Hepatic stellate cell (primary cell): ENCODE measurements around the gene AMY2B.
"Not testable (repeated sequence)": the region's sequence is repeated elsewhere in the genome, so short reads cannot be mapped to it uniquely, and the experiment has no call there.

ENCODE experiments used
- DNase-seq: peaks from one replicate; pipeline ENCODE4 v3.0.0; 2011; ENCODE audit warnings: low spot score

The AMY2B gene

GRCh38 chr1:103571289-103571688 lies at the start of gene AMY2B:
Gene AMY2B (plus strand): TSS chr1:103571589. CDS start chr1:103571603, 14 bp downstream.
- not testable (repeated sequence) for DNase-seq

- no peak for DNase-seq
Measured at GRCh38 chr1:103523346-103523745, 48.0 kb upstream of the AMY2B start.

DNA sequence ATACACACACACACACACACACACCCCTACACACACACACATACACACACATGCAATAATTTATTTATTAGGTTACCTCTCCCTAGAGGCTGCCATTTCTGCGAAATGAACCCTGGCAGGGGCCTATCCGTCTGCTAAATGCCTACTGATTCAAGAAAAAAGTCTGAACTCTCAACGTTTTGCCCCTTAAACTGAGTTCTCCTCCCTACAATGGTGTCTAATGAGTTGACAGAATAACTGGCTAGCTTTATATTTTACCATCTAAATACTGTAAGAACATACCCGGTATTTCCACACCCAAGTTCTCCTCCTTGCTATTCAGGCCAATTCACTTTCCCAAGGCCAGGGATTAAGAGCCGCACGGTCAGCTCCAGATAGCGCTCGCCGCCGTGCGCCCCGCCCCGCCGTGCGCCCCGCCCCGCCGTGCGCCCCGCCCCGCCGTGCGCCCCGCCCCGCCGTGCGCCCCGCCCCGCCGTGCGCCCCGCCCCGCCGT lies 46.2 kb upstream of the AMY2B start:
- DNase-seq, result peak; percentile 17

DNA sequence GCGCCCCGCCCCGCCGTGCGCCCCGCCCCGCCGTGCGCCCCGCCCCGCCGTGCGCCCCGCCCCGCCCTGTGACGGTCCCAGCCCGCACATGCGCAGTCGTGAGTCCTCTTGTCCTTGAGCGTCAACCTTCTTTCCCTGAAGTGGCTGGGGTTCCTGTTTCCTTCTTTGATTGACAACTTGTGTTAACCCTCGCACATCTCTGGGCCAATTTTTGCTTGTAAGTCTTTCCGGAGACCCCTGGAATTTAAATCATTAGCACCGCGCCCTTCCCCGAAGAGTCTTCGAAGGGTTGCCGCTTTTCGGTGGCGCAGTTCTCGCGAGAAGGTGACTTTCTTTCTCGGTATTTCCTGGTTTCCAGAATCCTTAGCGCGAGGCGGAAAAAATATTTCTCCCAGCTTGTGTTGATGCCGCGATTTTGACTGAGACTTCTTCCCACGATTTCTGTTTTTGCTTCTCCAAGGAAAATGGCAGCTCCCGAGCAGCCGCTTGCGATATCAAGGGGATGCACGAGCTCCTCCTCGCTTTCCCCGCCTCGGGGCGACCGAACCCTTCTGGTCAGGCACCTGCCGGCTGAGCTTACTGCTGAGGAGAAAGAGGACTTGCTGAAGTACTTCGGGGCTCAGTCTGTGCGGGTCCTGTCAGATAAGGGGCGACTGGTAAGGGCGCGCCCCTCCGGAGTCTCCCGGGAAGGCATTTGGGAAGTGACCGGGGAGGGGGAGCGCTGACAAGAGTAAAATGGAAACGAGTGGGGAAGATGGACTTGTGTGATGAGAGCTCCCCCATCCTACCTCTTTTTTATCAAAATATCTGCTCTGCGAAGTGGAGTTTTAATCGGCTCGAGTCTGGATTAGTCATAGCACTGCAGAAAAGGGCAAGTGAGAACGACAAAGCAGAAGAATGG lies 45.5 kb upstream of the AMY2B start, which contains the start of gene RNPC3:
RNPC3 (plus strand) TSS at position 93 of the 901 bp plus-strand sequence; CDS start at position 465, 372 bp downstream.
- peak; percentile 67 for DNase-seq

GRCh38 chr1:103527331-103527730 lies 44.1 kb upstream of the AMY2B start:
- DNase-seq, result no peak

DNA sequence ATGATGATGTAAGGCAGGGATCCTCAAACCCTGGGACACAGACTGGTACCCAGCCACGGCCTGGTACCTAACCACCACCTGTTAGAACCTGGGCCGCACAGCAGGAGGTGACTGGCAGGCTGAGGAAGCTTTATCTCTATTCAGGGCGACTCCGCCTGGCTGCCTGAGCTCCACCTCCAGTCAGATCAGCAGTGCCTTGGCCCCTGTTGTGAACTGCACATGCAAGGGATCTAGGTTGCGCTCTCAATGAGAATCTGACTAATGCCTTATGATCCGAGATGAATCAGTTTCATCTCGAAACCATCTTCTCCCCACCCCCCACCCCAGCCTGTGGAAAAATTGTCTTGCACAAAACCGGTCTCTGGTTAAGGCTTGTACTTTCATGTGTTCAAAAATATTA lies 41.6 kb upstream of the AMY2B start:
- DNase-seq, result no peak

- DNase-seq, result no peak
Measured at GRCh38 chr1:103538226-103538625, 33.2 kb upstream of the AMY2B start.

GRCh38 chr1:103541431-103541830 lies 30.0 kb upstream of the AMY2B start:
- no peak for DNase-seq

DNA sequence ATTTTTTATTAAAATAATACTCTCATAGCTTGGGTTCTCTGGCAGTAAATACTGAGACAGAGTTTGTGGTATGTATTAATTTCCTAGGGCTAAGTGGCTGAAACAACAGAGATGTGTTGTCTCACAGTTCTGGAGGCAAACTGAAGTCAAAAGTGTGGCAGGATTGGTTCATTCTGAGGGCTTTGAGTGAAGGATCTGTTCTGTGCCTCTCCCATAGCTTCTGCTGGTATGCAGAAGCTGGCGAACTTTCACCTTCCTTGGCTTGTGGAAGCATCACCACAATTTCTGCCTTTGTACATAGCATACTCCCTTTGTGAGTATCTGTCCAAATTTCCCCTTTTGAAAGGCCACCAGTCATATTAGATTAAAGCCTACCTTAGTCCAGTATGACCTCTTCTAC lies 24.9 kb upstream of the AMY2B start:
- no peak for DNase-seq

- no peak for DNase-seq
Measured at GRCh38 chr1:103547840-103548239, 23.5 kb upstream of the AMY2B start.

DNA sequence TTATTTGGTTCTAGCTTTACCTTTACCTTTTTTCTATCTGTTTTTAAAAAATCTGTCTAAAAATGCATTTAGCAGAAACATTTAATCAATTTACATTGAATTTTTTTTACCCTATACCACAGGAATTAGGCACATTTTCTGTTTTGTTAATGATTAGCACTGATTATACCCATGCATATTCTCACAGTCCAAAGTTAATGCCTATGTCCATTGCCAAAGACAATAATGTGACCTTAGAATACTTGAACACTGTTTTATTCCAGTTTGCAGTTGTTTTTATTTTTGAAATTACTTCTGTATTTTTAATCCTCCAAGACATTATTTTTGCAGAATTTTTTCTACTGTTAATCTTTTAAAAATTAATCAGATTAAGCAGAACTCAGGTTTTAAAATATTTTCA lies 11.0 kb upstream of the AMY2B start:
- no peak for DNase-seq

GRCh38 chr1:103561124-103561523 lies 10.3 kb upstream of the AMY2B start:
- not testable (repeated sequence) for DNase-seq

- DNase-seq, result no peak
Measured at GRCh38 chr1:103561643-103562395, 9.6 kb upstream of the AMY2B start.

DNA sequence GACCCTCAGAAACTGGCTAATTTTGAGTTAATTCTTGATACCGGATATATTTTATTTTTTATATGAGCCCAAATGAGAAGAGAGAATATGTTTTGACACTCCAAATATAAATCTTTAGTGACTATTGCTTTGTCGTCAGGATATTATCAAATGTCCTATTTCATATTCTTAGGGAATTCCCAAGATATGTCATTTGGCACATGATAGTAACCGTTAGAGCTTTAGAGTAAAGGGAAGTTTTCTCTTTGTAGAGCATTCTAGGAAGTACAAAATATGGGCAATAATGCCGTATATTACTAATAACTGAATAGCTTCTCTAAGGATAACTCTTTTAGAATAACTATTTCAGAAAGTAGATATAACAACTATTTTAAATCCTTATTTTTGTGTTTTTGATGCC lies 8.3 kb upstream of the AMY2B start:
- DNase-seq, result no peak

- no peak for DNase-seq
Measured at GRCh38 chr1:103569493-103569892, 1.9 kb upstream of the AMY2B start.

DNA sequence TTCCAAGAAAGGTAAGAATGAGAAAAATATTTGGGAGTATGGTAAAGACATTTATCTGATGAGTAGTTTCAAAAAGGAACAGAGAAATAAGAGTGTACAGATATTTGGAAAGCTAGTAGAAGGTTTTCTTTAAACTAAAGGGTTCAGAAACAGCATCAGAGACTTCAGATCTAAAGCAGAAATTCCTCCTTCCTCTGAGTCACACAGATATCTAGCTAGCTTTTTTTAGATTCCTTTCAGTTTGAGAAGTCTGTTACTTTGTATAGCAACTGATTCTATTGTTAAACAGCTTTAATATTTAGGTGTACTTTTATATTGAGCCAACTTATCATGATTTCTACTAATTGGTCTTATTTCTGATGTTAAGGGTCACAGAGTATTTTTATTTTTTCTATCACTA lies 4.7 kb downstream of the AMY2B start:
- DNase-seq, result no peak

- DNase-seq, result not testable (repeated sequence)
Measured at GRCh38 chr1:103576784-103577183, 5.4 kb downstream of the AMY2B start.

GRCh38 chr1:103582464-103582863 lies 11.1 kb downstream of the AMY2B start:
- DNase-seq, result no peak

DNA sequence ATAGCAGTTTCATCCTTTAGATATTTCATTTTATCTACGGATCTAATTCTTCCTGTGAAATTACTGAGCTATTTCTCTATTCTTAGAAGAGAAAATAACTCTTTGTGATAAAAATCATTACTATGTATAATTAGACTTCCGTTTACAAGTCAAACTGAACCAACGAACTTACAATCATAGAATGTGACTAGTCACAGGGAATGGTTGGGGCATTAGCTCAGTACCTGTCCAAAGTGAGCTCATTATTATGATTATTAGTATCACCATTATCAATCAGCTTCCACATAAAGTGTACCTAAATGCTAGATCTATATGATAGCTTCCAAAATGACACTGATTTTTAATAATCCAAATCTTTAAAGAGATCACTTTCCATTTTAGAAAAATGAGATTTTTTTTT lies 12.5 kb downstream of the AMY2B start:
- no peak for DNase-seq

GRCh38 chr1:103584537-103584936 lies 13.1 kb downstream of the AMY2B start:
- DNase-seq, result no peak

DNA sequence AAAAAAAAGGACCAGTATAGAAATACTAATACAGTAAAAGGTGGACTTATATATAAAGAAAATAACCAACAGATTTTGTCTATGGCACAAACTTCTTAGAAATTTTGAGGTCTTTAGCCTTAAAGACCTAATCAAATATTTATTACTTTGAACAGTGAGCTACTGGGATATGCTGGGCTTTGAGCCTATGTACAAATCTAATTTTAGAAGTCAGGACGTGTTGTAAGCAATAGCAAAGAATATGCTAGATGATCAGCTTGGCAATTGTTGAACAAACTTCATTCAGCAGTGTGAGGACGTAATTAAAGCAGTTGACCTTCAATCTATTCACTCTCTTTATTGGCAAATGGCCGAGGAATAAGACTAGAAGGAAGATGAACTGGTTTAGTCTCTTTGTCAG lies 31.4 kb downstream of the AMY2B start:
- not testable (repeated sequence) for DNase-seq

- DNase-seq, result no peak
Measured at GRCh38 chr1:103616362-103616761, 45.0 kb downstream of the AMY2B start.

DNA sequence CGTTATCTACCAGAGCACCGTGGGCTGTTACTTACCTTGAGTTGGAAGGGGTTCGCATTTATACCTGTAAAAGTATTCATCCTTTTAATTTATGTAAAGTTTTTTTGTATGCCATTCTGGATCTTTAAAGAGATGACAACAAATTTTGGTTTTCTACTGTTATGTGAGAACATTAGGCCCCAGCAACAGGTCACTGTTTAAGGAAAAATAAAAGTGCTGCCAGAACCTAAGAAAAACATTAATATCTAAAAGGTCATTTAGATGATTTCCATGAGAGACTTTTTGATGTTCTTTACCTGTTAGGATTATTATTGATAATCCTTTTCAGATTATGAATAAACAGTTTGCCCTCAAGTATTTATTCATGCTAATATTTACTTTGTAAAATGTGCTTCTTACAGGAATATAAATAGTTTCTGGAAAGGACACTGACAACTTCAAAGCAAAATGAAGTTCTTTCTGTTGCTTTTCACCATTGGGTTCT lies 45.6 kb downstream of the AMY2B start, which contains the start of gene AMY2A:
AMY2A (plus strand) TSS at position 434 of the 484 bp plus-strand sequence; CDS start at position 448, 14 bp downstream.
- not testable (repeated sequence) for DNase-seq
